Activated naive CD4-positive, alpha-beta T cell treated with anti-CD3 and anti-CD28 coated beads for 36 hours (primary cell): ENCODE data around the gene EPS15. TPM values are rescaled to one million over a fixed set of nuclear protein-coding genes. Genes with fewer than 3 reads are reported as not detected.

Experiments used
- CTCF ChIA-PET: fragments of 350-600 bp; sonication (Branson Sonifier 250); formaldehyde crosslinking; loops from one replicate; lab custom pipeline; 2021; ENCODE audit warnings: antibody characterized with exemption; lab: Charles Lee
- DNase-seq: peaks from one replicate; pipeline ENCODE4 v3.0.0-alpha.2; 2020
- H3K27ac Mint-ChIP-seq: one replicate; pipeline ENCODE4 v1.8.0; 2021; ENCODE audit warnings: mild to moderate bottlenecking, mixed read lengths
- H3K27me3 Mint-ChIP-seq: one replicate; pipeline ENCODE4 v1.8.0; 2021; ENCODE audit warnings: low read depth, mixed read lengths
- H3K36me3 Mint-ChIP-seq: one replicate; pipeline ENCODE4 v1.8.0; 2021; ENCODE audit warnings: low read depth, mixed read lengths
- H3K4me1 Mint-ChIP-seq: one replicate; pipeline ENCODE4 v1.8.0; 2021; ENCODE audit warnings: low read depth, mixed read lengths
- H3K4me3 Mint-ChIP-seq: one replicate; pipeline ENCODE4 v1.8.0; 2021; ENCODE audit warnings: mild to moderate bottlenecking, moderate library complexity, mixed read lengths
- H3K9me3 Mint-ChIP-seq: one replicate; pipeline ENCODE4 v1.8.0; 2021; ENCODE audit warnings: mixed read lengths
- intact Hi-C: fragments of 100-400 bp; cut with micrococcal nuclease; formaldehyde crosslinking; loops from one replicate; pipeline ENCODE4 v1.15.1; 2023
- total RNA-seq, 2 experiments: library from RNA; stranded (reverse); gene quantifications; one replicate each; pipeline ENCODE4 v1.2.3, GENCODE V29; 2021

EPS15 gene
- total RNA-seq, 2 experiments from 2014 or later: 56.0 to 57.0 TPM

DNA sequence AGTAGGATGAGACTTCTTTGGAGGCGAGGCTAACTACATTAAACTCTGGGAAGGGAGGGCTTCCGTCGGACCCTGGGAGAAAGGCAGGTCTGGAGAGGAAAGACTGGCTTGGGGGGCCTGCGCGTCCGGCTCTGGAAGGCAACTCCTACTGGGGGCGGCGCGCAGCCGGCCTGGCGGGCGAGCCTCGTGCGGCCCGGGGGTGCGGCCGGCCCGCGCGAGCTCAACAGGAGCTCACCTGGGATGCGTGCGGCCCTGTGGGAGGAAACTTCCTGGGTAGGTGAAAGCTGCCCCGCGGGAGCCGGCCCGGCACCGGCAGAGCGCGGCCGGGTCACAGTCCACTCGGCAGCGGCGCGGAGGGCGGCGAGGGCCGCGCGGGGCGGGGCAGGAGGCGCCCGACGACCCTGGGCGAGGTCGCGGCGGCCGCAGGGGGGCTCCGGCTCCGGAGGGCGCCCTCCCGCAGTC is 449 bp downstream of the EPS15 start:
- H3K4me1 Mint-ChIP-seq: peaks cover 50% of the 10 kb centered on the region
- intact Hi-C loops: loop anchor here (1.0 to 5.0 kb wide), 10 partner anchors 12 to 849 kb away; partner anchors contain the start of genes CC2D1B, NRDC, OSBPL9 and RNF11

DNA sequence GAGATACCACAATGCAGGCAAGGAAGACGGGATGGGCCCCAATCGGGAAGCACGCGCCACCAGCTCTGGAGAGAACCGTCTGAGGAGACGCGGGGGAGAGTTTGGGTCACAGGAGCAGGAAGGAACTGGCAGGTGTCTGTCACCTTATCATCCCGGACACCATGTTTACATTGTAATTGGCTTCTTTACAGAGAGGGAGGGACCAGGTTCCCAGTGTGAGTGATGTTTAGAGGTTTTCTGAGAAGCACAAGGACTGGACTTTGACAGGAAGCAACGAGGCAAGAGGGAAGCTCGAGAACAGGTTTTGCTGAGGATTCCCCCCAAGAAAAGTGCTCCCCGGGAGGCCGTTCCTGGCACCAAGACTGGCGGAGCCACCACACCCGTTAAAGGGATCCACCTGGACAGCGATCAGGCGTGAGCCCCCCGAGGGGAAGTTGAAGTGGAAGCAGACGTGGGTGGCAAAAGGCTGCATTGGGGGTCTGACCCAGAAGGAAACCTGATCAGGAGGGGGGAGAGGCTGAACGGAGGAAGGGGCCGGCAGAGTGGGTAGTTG is 957 bp downstream of the EPS15 start:
- intact Hi-C loops: loop anchor here (1.0 to 5.0 kb wide), 7 partner anchors 17 to 849 kb away; partner anchors contain the start of genes CC2D1B, NRDC, OSBPL9 and RNF11
- Mint-ChIP-seq H3K9me3 (no peaks in the 10 kb centered on the region), H3K27me3 (no peaks in the 10 kb centered on the region), H3K36me3 (peaks cover 5% of the 10 kb centered on the region), H3K27ac (peak overlapping the region; percentile 84), H3K4me3 (peak overlapping the region; percentile 87), H3K4me1 (peaks cover 51% of the 10 kb centered on the region)
- CTCF ChIA-PET: interaction anchor here (1.3 kb wide), 1 partner anchor 9 kb away, joined by 3 read pairs; no protein-coding TSS in a partner anchor
- DNase-seq: peak; percentile 63

More for the DNA sequence above, 449 bp downstream of the EPS15 start:
- CTCF ChIA-PET: interaction anchor here (1.3 kb wide), 1 partner anchor 9 kb away, joined by 3 read pairs; no protein-coding TSS in a partner anchor
- Mint-ChIP-seq H3K4me3 (peak overlapping the region; percentile 87), H3K36me3 (peaks cover 5% of the 10 kb centered on the region), H3K27ac (peak overlapping the region; percentile 84), H3K9me3 (no peaks in the 10 kb centered on the region), H3K27me3 (no peaks in the 10 kb centered on the region)
- peak; percentile 59 for DNase-seq

DNA sequence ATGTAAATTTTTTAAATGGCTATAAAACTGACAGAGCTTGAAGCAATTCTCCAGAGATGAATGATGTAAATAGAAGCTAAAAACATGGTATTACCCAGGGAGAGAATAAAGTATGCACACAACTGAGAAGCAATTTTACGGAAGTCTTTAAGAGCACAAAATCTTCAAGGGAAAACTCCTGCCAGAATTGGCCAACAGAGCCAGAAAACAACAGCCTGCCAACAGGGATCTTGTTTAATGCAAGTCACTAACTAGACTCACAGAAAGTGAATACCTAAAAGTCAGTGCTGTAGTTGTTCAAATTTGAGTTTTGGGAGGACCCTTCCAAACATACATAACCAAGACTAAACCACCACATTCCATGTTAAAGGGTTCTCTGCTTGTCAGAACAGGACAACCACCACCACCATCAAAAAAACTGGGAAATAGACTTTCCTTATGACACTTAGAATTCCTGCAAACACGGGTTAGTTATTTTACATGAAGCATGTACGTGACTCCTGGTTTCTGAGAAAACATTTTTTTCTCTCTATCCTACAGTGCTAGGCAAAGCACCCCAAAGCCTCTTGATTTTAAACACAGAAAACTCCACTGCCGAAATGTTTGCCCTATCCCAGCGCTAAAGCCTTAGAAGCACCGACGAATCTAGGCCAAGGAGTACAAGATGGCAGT is 1.6 kb downstream of the EPS15 start:
- H3K27ac Mint-ChIP-seq: peak overlapping the region; percentile 84
- H3K27me3 Mint-ChIP-seq: no peaks in the 10 kb centered on the region
- intact Hi-C loops: loop anchor here (1.0 to 5.0 kb wide), 7 partner anchors 16 to 850 kb away; partner anchors contain the start of genes CC2D1B, NRDC, OSBPL9 and RNF11
- no peaks in the 10 kb centered on the region for H3K9me3 Mint-ChIP-seq
- peaks cover 5% of the 10 kb centered on the region for H3K36me3 Mint-ChIP-seq
- no peak for DNase-seq
- CTCF ChIA-PET: no interaction called here
- peaks cover 57% of the 10 kb centered on the region for H3K4me1 Mint-ChIP-seq
- H3K4me3 Mint-ChIP-seq: peak overlapping the region; percentile 87

DNA sequence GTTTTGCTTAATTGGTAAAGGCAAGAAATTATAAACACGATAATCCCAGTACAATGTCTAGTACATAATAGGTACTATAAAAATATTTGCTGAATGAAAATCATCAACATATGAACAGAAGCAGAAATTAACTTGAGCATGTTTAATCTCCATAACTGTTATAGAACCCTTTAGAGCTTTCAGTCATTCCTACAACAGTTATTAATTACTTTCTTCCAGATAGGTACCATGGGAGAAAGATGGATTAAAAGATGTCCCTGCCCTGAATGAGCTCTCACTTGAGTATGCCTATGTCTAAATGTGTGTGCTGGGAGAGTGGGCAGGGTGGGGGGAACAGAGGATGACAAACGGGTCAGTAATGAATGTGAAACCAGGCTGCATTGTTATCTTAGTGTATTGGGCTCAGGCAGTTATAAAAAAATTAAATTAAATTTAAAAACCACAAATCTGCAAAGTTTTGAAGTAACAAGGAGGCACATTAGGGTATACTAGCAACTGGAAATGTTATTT is 2.4 kb downstream of the EPS15 start:
- Mint-ChIP-seq H3K36me3 (peaks cover 5% of the 10 kb centered on the region), H3K27me3 (no peaks in the 10 kb centered on the region), H3K4me1 (peaks cover 65% of the 10 kb centered on the region), H3K27ac (no peak overlapping the region), H3K4me3 (peak overlapping the region; percentile 46), H3K9me3 (no peaks in the 10 kb centered on the region)
- CTCF ChIA-PET: interaction anchor here (0.6 kb wide), 2 partner anchors 217 to 221 kb away, joined by 3 read pairs; no protein-coding TSS in a partner anchor
- DNase-seq: no peak
- intact Hi-C loops: loop anchor here (5.0 kb wide), 3 partner anchors 279 to 851 kb away; partner anchors contain the start of genes CC2D1B and RNF11

DNA sequence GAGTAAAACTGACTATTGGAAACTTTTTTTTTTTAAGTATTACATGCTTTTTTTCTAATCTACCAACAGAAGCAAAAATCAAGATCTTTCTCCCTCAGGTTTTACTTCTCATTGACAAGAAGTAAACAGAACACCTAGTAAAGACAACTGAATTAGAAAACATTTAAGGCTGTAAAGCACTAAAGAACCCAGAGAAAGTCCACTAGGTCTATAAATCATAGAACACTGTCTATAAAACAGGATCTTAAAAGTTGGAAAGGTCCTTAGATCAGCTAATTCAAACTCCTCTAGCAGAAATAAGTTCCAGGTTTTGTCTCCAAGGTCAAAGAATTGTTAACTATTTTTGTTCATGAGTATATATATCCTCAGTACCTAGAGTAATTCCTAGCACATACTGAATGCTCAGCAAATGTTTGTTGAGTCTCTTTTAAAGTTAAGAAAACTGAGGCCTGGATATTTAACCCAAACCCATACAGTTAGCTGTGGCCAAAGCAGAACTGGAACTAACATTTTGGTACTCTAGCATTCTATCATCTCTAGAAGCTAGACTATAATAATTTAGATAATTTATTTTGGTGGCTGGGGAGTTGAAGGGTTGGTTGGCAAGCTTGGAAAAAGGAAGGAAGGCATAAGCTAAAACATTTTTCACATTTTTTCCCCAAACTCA is 3.0 kb downstream of the EPS15 start:
- intact Hi-C loops: loop anchor here (5.0 kb wide), 3 partner anchors 279 to 851 kb away; partner anchors contain the start of genes CC2D1B and RNF11
- CTCF ChIA-PET: interaction anchor here (0.6 kb wide), 2 partner anchors 218 to 221 kb away, joined by 3 read pairs; no protein-coding TSS in a partner anchor
- H3K4me1 Mint-ChIP-seq: peaks cover 68% of the 10 kb centered on the region
- H3K27ac Mint-ChIP-seq: no peak overlapping the region
- H3K27me3 Mint-ChIP-seq: no peaks in the 10 kb centered on the region
- H3K4me3 Mint-ChIP-seq: no peak overlapping the region
- DNase-seq: no peak
- peaks cover 5% of the 10 kb centered on the region for H3K36me3 Mint-ChIP-seq
- H3K9me3 Mint-ChIP-seq: no peaks in the 10 kb centered on the region

DNA sequence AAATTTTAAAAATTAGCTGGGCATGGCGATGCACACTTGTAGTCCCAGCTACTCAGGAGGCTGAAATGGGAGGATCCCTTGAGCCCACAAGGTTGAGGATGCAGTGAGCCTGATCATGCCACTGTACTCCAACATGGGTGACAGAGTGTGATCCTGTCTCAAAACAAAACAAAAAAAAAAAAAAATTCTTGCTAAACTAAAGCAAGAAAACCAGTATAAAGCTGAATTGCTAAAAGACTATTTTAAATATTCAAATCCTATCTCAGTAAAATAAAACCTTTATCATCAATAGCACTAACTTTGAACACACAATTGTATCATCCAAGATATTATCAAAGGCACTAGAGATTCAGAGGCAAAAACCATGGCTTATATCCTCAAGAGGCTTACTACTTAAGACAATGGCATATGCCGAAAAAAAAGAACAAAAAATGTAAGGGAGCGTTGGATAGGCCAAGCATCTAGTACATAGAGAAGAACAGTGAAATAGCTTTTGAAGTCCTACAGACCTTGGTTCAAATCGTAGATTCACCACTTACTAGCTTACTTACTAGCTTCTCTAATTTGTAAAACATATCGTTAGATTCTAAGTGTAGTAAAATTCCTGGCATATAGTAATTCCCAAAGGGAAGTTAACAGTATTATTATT is 3.6 kb downstream of the EPS15 start:
- Mint-ChIP-seq H3K4me1 (peaks cover 64% of the 10 kb centered on the region), H3K4me3 (no peak overlapping the region), H3K9me3 (no peaks in the 10 kb centered on the region), H3K36me3 (peaks cover 5% of the 10 kb centered on the region), H3K27me3 (no peaks in the 10 kb centered on the region), H3K27ac (no peak overlapping the region)
- intact Hi-C loops: loop anchor here (5.0 kb wide), 3 partner anchors 278 to 852 kb away; partner anchors contain the start of genes CC2D1B and RNF11
- DNase-seq: no peak
- CTCF ChIA-PET: interaction anchor here (0.6 to 0.7 kb wide), 2 partner anchors 144 to 254 kb away, joined by 3 to 5 read pairs; no protein-coding TSS in a partner anchor

DNA sequence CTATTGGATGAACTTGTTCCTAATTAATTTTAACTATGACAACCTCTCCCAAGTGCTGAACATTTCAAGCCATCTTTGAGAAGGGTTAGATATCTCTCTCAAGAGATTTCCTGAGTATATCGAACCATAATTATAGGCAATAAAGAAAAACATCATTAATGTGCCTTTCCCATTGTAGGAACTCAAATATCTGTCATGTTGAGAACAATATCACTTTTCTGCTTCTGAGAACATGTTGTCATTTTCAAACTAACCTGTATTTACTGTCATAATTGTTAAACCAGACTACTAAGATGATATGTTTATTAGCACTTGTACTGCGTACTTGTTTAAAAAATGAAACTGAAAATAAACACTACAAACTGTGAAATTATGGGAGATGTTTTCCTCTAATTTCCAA is 4.3 kb downstream of the EPS15 start:
- Mint-ChIP-seq H3K27ac (no peak overlapping the region), H3K9me3 (no peaks in the 10 kb centered on the region), H3K36me3 (peaks cover 5% of the 10 kb centered on the region), H3K27me3 (no peaks in the 10 kb centered on the region), H3K4me3 (no peak overlapping the region), H3K4me1 (peaks cover 64% of the 10 kb centered on the region)
- no peak for DNase-seq
- intact Hi-C loops: loop anchor here (5.0 kb wide), 3 partner anchors 277 to 853 kb away; partner anchors contain the start of genes CC2D1B and RNF11
- CTCF ChIA-PET: interaction anchor here (0.6 kb wide), 1 partner anchor 255 kb away, joined by 3 read pairs; no protein-coding TSS in a partner anchor

DNA sequence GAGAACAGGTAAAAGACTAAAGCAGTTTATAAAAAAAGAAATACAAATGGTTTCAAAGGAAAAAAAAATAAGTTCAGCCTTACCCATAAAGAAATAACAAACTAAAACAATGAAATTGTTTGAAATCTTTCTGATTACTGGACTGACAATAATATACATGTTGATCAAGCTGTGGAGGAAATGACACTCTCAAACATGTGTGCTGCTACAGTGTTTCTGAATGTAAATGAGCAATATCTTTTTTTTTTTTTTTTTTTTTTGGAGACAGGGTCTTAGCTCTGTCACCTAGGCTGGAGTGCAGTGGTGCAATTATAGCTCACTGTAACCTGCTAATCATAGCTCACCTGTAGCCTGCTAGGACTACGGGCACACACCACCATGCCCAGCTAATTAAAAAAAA is 6.5 kb downstream of the EPS15 start:
- DNase-seq: no peak
- no peaks in the 10 kb centered on the region for H3K36me3 Mint-ChIP-seq
- H3K4me1 Mint-ChIP-seq: peaks cover 74% of the 10 kb centered on the region
- no peaks in the 10 kb centered on the region for H3K27me3 Mint-ChIP-seq
- intact Hi-C loops: no loop called here
- H3K27ac Mint-ChIP-seq: no peak overlapping the region
- CTCF ChIA-PET: no interaction called here
- no peaks in the 10 kb centered on the region for H3K9me3 Mint-ChIP-seq
- no peak overlapping the region for H3K4me3 Mint-ChIP-seq

DNA sequence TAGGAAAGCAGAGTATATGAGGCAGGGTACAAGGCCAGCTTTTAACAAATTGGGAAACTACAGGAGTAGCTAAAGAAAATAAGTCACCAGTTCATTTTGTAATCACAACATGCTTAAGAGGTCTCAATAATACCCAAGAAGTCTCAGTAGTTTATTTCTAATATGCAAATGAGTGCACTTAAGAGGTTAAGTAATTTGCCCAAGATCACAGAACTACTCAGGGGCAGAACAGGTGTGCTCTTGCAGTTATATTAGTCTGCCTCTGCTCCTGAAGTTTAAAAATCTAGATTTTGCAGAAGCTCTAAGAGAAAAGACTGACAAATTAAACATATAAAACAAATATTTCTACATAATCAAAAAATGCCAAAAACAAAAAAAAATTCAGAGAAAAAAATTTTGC is 6.9 kb downstream of the EPS15 start:
- H3K36me3 Mint-ChIP-seq: peaks cover 2% of the 10 kb centered on the region
- CTCF ChIA-PET: no interaction called here
- no peak for DNase-seq

DNA sequence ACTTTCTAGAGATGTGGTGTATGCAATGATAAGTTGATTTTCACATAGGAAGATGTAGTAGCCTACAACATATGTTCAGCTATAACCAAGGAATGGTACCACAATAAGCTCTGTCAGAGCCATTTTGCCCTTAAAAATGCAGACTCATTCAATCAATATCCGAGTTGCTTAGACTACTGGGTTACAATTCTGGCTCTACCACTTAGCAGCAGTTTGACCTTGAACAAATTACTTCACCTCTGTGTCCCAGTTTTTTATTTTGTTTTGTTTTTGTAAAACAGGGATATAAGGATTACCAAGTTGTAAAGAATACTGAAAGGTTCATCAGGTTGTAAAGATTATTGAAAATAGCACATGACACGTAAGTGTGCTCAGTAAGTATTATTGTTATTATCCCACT is 9.3 kb downstream of the EPS15 start:
- Mint-ChIP-seq H3K9me3 (no peaks in the 10 kb centered on the region), H3K27me3 (no peaks in the 10 kb centered on the region), H3K4me1 (peaks cover 66% of the 10 kb centered on the region), H3K27ac (no peak overlapping the region), H3K36me3 (peaks cover 7% of the 10 kb centered on the region), H3K4me3 (no peak overlapping the region)
- CTCF ChIA-PET: interaction anchor here (0.6 to 1.3 kb wide), 2 partner anchors 9 to 31 kb away, joined by 3 read pairs; partner anchors contain the start of gene EPS15
- intact Hi-C loops: no loop called here
- DNase-seq: no peak

More for the DNA sequence above, 6.9 kb downstream of the EPS15 start:
- Mint-ChIP-seq H3K27me3 (no peaks in the 10 kb centered on the region), H3K27ac (no peak overlapping the region), H3K9me3 (no peaks in the 10 kb centered on the region), H3K4me1 (peaks cover 73% of the 10 kb centered on the region), H3K4me3 (no peak overlapping the region)
- intact Hi-C loops: no loop called here

DNA sequence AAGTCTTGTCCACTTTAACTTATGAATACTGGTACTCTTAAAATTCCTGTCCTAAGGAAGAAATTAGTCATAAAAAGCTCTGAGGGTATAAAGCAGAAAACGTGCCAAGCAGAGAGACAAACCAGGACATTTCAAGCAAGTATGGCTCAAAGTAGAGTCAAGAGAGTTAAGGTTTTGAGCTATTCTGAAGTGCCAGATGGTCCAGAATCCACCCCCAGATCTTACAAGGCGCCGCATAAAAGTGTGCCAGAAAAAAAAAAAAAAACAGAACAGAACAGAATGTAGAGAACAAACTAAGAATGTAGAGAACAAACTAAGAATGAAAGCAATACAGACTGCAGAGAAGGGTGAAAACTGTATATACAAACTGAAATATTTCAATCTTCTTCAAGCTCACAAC is 12.5 kb downstream of the EPS15 start:
- CTCF ChIA-PET: no interaction called here
- Mint-ChIP-seq H3K4me1 (peaks cover 52% of the 10 kb centered on the region), H3K27ac (no peak overlapping the region), H3K36me3 (peaks cover 13% of the 10 kb centered on the region), H3K9me3 (no peaks in the 10 kb centered on the region), H3K27me3 (no peaks in the 10 kb centered on the region), H3K4me3 (no peak overlapping the region)
- DNase-seq: no peak
- intact Hi-C loops: loop anchor here (1.0 kb wide), 1 partner anchor 13 kb away; the partner anchor contains the start of gene EPS15
